A673 (cell line): ENCODE data around the gene WNT4. TPM values are rescaled to one million over a fixed set of nuclear protein-coding genes. Genes with fewer than 3 reads are reported as not detected.

Source experiments
- BruUV-seq: library from RNA; stranded (reverse); fragments of 400-500 nt; replicated peaks from 2 replicates; lab custom pipeline; 2021; lab: Mats Ljungman, UMichigan
- CTCF ChIA-PET: fragments of 300-600 bp; sonication (Branson Sonifier 250); formaldehyde crosslinking; loops from one replicate; lab custom pipeline; 2022; ENCODE audit warnings: antibody characterized with exemption; lab: Charles Lee
- POLR2A ChIA-PET: fragments of 300-600 bp; sonication (Branson Sonifier 250); formaldehyde crosslinking; loops from one replicate; lab custom pipeline; 2022; ENCODE audit warnings: antibody characterized with exemption; ENCODE audit not compliant: low non-redundant PET; lab: Charles Lee
- DNase-seq: peaks from one replicate; pipeline ENCODE4 v3.0.0-alpha.2; 2015; ENCODE audit warnings: low spot score
- H3K27ac ChIP-seq: fragments of 200-600 bp; sonication (generic); 2 replicates; pipeline ENCODE4 v1.5.1; 2016; ENCODE audit warnings: mixed run types, low read depth, mild to moderate bottlenecking, mixed read lengths, antibody characterized with exemption, low read length; ENCODE audit not compliant: poor library complexity, severe bottlenecking
- H3K27me3 ChIP-seq: fragments of 200-600 bp; sonication (generic); replicated peaks from 2 replicates; pipeline ENCODE4 v1.6.1; 2017; ENCODE audit warnings: mixed run types, low read depth, mild to moderate bottlenecking, mixed read lengths, antibody characterized with exemption, low read length; ENCODE audit not compliant: insufficient read depth, poor library complexity
- H3K36me3 ChIP-seq: fragments of 200-600 bp; sonication (generic); 2 replicates; pipeline ENCODE4 v1.6.1; 2016; ENCODE audit warnings: mixed run types, mild to moderate bottlenecking, mixed read lengths, antibody characterized with exemption, low read length; ENCODE audit not compliant: insufficient read depth, poor library complexity, severe bottlenecking
- H3K4me1 ChIP-seq: fragments of 200-600 bp; sonication (generic); 2 replicates; pipeline ENCODE4 v1.6.1; 2017; ENCODE audit warnings: mixed run types, mild to moderate bottlenecking, mixed read lengths, antibody characterized with exemption, low read length; ENCODE audit not compliant: insufficient read depth, poor library complexity, severe bottlenecking
- H3K4me3 ChIP-seq: fragments of 200-600 bp; sonication (generic); 2 replicates; pipeline ENCODE4 v1.5.1; 2016; ENCODE audit warnings: low read depth, mixed run types, mild to moderate bottlenecking, mixed read lengths, low read length; ENCODE audit not compliant: poor library complexity, severe bottlenecking
- H3K9me3 ChIP-seq: fragments of 200-600 bp; sonication (generic); 2 replicates; pipeline ENCODE4 v1.6.1; 2016; ENCODE audit warnings: mixed run types, low read depth, mild to moderate bottlenecking, mixed read lengths, antibody characterized with exemption, low read length; ENCODE audit not compliant: poor library complexity, severe bottlenecking
- CTCF ChIP-seq: fragments of 300-800, 200-600 bp; sonication (generic); conservative IDR thresholded peaks from 2 replicates; pipeline ENCODE4 v1.5.1; 2017; ENCODE audit warnings: low read depth, mild to moderate bottlenecking, antibody characterized with exemption, low read length, moderate library complexity, mixed read lengths
- EZH2 ChIP-seq: fragments of 200-600 bp; sonication (generic); IDR thresholded peaks from 2 replicates; pipeline ENCODE4 v1.6.1; 2017; ENCODE audit warnings: borderline replicate concordance, low read depth, mild to moderate bottlenecking, mixed read lengths, antibody characterized with exemption, low read length; ENCODE audit not compliant: poor library complexity, severe bottlenecking
- intact Hi-C: fragments of 100-400 bp; cut with micrococcal nuclease; formaldehyde crosslinking; loops from one replicate; pipeline ENCODE4 v1.10.0; 2022; ENCODE audit not compliant: unreplicated experiment
- total RNA-seq: library from RNA; stranded (reverse); gene quantifications from 2 replicates; pipeline ENCODE4 v1.2.3, GENCODE V29; 2021

Gene WNT4
- total RNA-seq, 1 experiment from 2014 or later: not detected

- Histone ChIP-seq H3K27ac (no peak overlapping the region), H3K27me3 (no peaks in the 10 kb centered on the region), H3K4me1 (no peaks in the 10 kb centered on the region), H3K36me3 (no peaks in the 10 kb centered on the region), H3K9me3 (no peaks in the 10 kb centered on the region), H3K4me3 (no peak overlapping the region)
- no peak for TF ChIP-seq EZH2
- intact Hi-C loops: no loop called here
- DNase-seq: no peak
- ChIA-PET CTCF (no interaction called here), POLR2A (no interaction called here)
- no TSS peak for BruUV-seq
Observed at GRCh38 chr1:22176258-22176657, 33.4 kb upstream of the WNT4 start.

GRCh38 chr1:22174446-22175220 lies 31.7 kb upstream of the WNT4 start:
- intact Hi-C loops: no loop called here
- H3K27ac ChIP-seq: no peak overlapping the region
- no peaks in the 10 kb centered on the region for H3K27me3 ChIP-seq
- CTCF ChIA-PET: no interaction called here
- no peaks in the 10 kb centered on the region for H3K9me3 ChIP-seq
- POLR2A ChIA-PET: no interaction called here
- TF ChIP-seq CTCF: no peak
- TF ChIP-seq EZH2: no peak
- no peak for DNase-seq
- H3K4me3 ChIP-seq: no peak overlapping the region
- no peaks in the 10 kb centered on the region for H3K4me1 ChIP-seq
- H3K36me3 ChIP-seq: no peaks in the 10 kb centered on the region
- no TSS peak for BruUV-seq

GRCh38 chr1:22171951-22172715 lies 29.2 kb upstream of the WNT4 start:
- Histone ChIP-seq H3K4me1 (no peaks in the 10 kb centered on the region), H3K9me3 (no peaks in the 10 kb centered on the region), H3K4me3 (no peak overlapping the region), H3K27me3 (no peaks in the 10 kb centered on the region), H3K36me3 (no peaks in the 10 kb centered on the region), H3K27ac (no peak overlapping the region)
- no peak for TF ChIP-seq EZH2
- no peak for TF ChIP-seq CTCF
- ChIA-PET POLR2A (no interaction called here), CTCF (no interaction called here)
- DNase-seq: no peak
- intact Hi-C loops: no loop called here
- no TSS peak for BruUV-seq
